ENCODE results near the gene POC1B. TPM values are rescaled to one million over a fixed set of nuclear protein-coding genes. Genes with fewer than 3 reads are reported as not detected.
A peak's percentile ranks its signal among the peaks of the same experiment; 100 is the strongest.

The POC1B gene
- total RNA-seq, 2 donors from 2014 or later = 53.8 to 64.3 TPM

GRCh38 chr12:89414322-89414721 is 111.5 kb downstream of the POC1B start:
- DNase-seq (no peak), ATAC-seq (replicated peaks in 1 of 2) (no peak)
- no peak overlapping the region for H3K27ac Mint-ChIP-seq
- H3K4me1 Mint-ChIP-seq (ENCODE audit: low read depth) = no peaks in the 10 kb centered on the region
- no peak overlapping the region for H3K4me3 Mint-ChIP-seq
- H3K9me3 Mint-ChIP-seq = no peaks in the 10 kb centered on the region
- peaks cover 0 to 3% of the 10 kb centered on the region in 2 donors for H3K36me3 Mint-ChIP-seq (ENCODE audit: insufficient read depth in 2 of 2)
- no peaks in the 10 kb centered on the region for H3K27me3 Mint-ChIP-seq (ENCODE audit: low read depth)

DNA sequence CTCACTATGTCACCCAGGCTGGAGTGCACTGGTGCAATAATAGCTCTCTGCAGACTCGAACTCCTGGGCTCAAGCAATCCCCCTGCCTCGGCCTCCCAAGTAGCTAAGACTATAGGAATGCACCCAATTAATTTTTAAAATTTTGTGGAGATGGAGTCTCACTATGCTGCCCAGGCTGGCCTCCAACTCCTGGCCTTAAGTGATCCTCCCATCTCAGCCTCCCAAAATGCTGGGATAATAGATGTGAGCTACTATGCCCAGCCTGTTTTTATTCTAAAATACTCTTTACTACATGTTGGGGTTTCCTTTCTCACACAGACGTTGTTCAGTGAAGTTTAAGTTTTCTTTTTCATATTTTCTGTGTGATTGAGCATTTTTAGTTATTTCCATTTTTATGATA is 112.6 kb downstream of the POC1B start:
- H3K27me3 Mint-ChIP-seq (ENCODE audit: low read depth) = no peaks in the 10 kb centered on the region
- H3K36me3 Mint-ChIP-seq (ENCODE audit: insufficient read depth in 2 of 2) = no peaks in the 10 kb centered on the region
- no peak overlapping the region for H3K4me3 Mint-ChIP-seq
- ATAC-seq (replicated peaks in 1 of 2) = no peak
- no peaks in the 10 kb centered on the region for H3K4me1 Mint-ChIP-seq (ENCODE audit: low read depth)
- no peak for DNase-seq
- no peak overlapping the region for H3K27ac Mint-ChIP-seq
- H3K9me3 Mint-ChIP-seq = no peaks in the 10 kb centered on the region

DNA sequence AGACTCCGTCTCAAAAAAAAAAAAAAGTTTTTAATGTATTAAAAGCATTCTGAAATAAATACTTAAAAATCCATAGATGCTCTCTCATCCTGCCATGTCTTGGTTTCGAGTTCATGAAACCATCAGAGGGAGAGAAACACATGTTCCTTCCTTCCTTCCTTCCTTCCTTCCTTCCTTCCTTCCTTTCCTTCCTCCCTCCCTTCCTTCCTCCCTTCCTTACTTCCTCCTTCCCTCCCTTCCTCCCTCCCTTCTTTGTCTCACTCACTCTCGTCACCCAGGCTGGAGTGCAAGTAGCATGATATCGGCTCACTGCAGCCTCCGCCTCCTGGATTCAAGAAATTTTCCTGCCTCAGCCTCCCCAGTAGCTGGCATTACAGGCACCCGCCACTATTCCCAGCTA is 113.2 kb downstream of the POC1B start:
- ATAC-seq (replicated peaks in 1 of 2) (no peak), DNase-seq (no peak)
- H3K27ac Mint-ChIP-seq = no peak overlapping the region
- H3K4me3 Mint-ChIP-seq = no peak overlapping the region
- H3K36me3 Mint-ChIP-seq (ENCODE audit: insufficient read depth in 2 of 2) = no peaks in the 10 kb centered on the region
- no peaks in the 10 kb centered on the region for H3K4me1 Mint-ChIP-seq (ENCODE audit: low read depth)
- no peaks in the 10 kb centered on the region for H3K9me3 Mint-ChIP-seq
- H3K27me3 Mint-ChIP-seq (ENCODE audit: low read depth) = no peaks in the 10 kb centered on the region

- Mint-ChIP-seq H3K27ac (no peak overlapping the region), H3K4me3 (no peak overlapping the region), H3K27me3 (ENCODE audit: low read depth) (no peaks in the 10 kb centered on the region), H3K4me1 (ENCODE audit: low read depth) (no peaks in the 10 kb centered on the region), H3K9me3 (no peaks in the 10 kb centered on the region), H3K36me3 (ENCODE audit: insufficient read depth in 2 of 2) (no peaks in the 10 kb centered on the region)
- no peak for DNase-seq
- no peak for ATAC-seq (replicated peaks in 1 of 2)
Measured at GRCh38 chr12:89411846-89412245, 114.0 kb downstream of the POC1B start.

- H3K4me3 Mint-ChIP-seq = no peak overlapping the region
- H3K4me1 Mint-ChIP-seq (ENCODE audit: low read depth) = no peaks in the 10 kb centered on the region
- ATAC-seq (replicated peaks in 1 of 2) (no peak), DNase-seq (no peak)
- H3K27ac Mint-ChIP-seq = no peak overlapping the region
- H3K9me3 Mint-ChIP-seq = no peaks in the 10 kb centered on the region
- H3K36me3 Mint-ChIP-seq (ENCODE audit: insufficient read depth in 2 of 2) = no peaks in the 10 kb centered on the region
- H3K27me3 Mint-ChIP-seq (ENCODE audit: low read depth) = no peaks in the 10 kb centered on the region
Measured at GRCh38 chr12:89411234-89411633, 114.6 kb downstream of the POC1B start.

GRCh38 chr12:89405626-89406345 is 120.1 kb downstream of the POC1B start:
- ATAC-seq (replicated peaks in 1 of 2) (no peak), DNase-seq (no peak)
- no peaks in the 10 kb centered on the region for H3K36me3 Mint-ChIP-seq (ENCODE audit: insufficient read depth in 2 of 2)
- no peaks in the 10 kb centered on the region for H3K9me3 Mint-ChIP-seq
- no peak overlapping the region for H3K4me3 Mint-ChIP-seq
- H3K27ac Mint-ChIP-seq = no peak overlapping the region
- no peaks in the 10 kb centered on the region for H3K27me3 Mint-ChIP-seq (ENCODE audit: low read depth)
- H3K4me1 Mint-ChIP-seq (ENCODE audit: low read depth) = no peaks in the 10 kb centered on the region

DNA sequence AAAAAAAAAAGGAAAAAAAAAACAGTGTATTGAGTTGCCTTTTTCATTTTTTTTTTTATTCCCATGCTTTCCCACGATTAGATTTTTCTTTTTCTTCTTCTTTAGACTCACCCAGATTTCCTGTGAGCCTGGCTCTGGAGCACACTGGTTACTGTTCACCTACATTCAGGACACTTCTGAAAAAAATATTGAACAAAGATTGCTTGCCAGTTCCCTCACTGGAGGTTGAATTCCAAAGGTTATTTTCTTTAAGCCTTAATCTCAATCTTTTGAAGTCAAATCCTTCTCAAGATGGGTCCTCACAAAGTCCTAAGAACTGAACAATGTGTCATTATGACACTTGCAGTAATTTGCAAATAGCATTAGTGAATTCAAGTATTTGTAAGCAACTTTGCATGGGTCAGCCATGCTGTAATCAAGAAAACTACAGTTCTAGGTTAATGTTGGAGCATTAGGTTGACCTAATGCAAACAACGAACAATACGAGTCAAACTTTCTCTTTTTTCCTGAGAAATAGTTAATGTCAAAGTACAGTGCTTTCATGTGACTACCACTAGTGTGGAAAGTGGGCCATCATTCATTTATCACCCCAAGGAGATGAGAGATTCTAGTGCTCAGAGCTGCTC is 124.3 kb downstream of the POC1B start:
- Mint-ChIP-seq H3K36me3 (ENCODE audit: insufficient read depth in 2 of 2) (no peaks in the 10 kb centered on the region), H3K9me3 (no peaks in the 10 kb centered on the region), H3K4me3 (no peak overlapping the region), H3K27me3 (ENCODE audit: low read depth) (no peaks in the 10 kb centered on the region), H3K4me1 (ENCODE audit: low read depth) (peaks cover 14% of the 10 kb centered on the region), H3K27ac (no peak overlapping the region)
- ATAC-seq (replicated peaks in 1 of 2) (no peak), DNase-seq (no peak)

GRCh38 chr12:89400415-89400814 is 125.4 kb downstream of the POC1B start:
- no peak overlapping the region for H3K27ac Mint-ChIP-seq
- H3K9me3 Mint-ChIP-seq = no peaks in the 10 kb centered on the region
- peaks cover 14% of the 10 kb centered on the region for H3K4me1 Mint-ChIP-seq (ENCODE audit: low read depth)
- no peak overlapping the region for H3K4me3 Mint-ChIP-seq
- peaks cover 0 to 2% of the 10 kb centered on the region in 2 donors for H3K36me3 Mint-ChIP-seq (ENCODE audit: insufficient read depth in 2 of 2)
- DNase-seq (no peak), ATAC-seq (replicated peaks in 1 of 2) (no peak)
- H3K27me3 Mint-ChIP-seq (ENCODE audit: low read depth) = no peaks in the 10 kb centered on the region

DNA sequence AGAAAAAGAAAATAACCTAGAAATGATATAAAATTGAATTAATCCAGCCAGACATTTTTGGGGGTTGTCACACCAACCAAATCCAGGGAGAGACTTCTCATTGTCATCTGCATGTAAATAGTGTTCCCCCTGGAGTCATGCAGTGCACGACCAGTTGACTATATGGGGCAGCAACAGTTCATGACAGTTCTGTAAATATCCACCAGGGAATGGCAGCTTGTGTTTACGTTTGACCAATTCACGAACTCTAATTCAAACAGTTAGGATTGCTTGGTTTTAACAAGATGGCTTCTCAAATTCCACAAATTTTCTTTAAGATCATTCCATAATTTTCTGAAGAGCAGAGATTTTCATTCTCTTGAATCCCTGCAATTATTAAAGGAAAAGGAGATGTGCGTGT is 130.1 kb downstream of the POC1B start:
- Mint-ChIP-seq H3K27me3 (ENCODE audit: low read depth) (no peaks in the 10 kb centered on the region), H3K36me3 (ENCODE audit: insufficient read depth in 2 of 2) (peaks cover 0 to 3% of the 10 kb centered on the region in 2 donors), H3K4me3 (no peak overlapping the region), H3K27ac (peak overlapping the region; percentile 17), H3K9me3 (peaks cover 0 to 2% of the 10 kb centered on the region in 2 donors), H3K4me1 (ENCODE audit: low read depth) (peaks cover 28% of the 10 kb centered on the region)
- no peak for ATAC-seq (replicated peaks in 1 of 2)
- no peak for DNase-seq

- no peak for ATAC-seq (replicated peaks in 1 of 2)
Measured at GRCh38 chr12:89393551-89394121, 132.2 kb downstream of the POC1B start.

DNA sequence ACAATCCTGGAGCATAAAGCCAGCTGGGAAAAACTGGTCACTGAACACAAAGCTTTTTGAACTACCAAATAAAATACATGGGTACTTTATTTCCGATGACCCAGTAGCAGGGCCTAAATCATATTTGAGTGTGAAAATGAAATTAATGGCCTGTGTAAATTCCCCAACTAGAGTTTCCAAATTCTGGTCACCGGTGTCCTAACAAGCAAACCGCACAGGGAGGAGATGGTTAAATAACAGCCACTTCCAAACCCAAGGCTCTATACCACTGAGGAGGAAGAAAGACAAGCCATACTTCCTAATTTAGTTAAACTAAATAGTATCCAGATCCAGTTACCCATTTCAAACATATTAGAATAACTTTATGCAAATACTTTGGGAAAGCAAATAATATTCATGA is 133.5 kb downstream of the POC1B start:
- no peak for DNase-seq
- no peaks in the 10 kb centered on the region for H3K27me3 Mint-ChIP-seq (ENCODE audit: low read depth)
- H3K4me3 Mint-ChIP-seq = no peak overlapping the region
- peaks cover 26% of the 10 kb centered on the region for H3K4me1 Mint-ChIP-seq (ENCODE audit: low read depth)
- H3K27ac Mint-ChIP-seq = no peak overlapping the region
- peaks cover 0 to 3% of the 10 kb centered on the region in 2 donors for H3K36me3 Mint-ChIP-seq (ENCODE audit: insufficient read depth in 2 of 2)
- ATAC-seq (replicated peaks in 1 of 2) = no peak
- H3K9me3 Mint-ChIP-seq = peaks cover 0 to 2% of the 10 kb centered on the region in 2 donors

More at GRCh38 chr12:89393551-89394121, 132.2 kb downstream of the POC1B start:
- no peak for DNase-seq
- H3K27ac Mint-ChIP-seq = no peak overlapping the region
- no peaks in the 10 kb centered on the region for H3K27me3 Mint-ChIP-seq (ENCODE audit: low read depth)
- H3K9me3 Mint-ChIP-seq = peaks cover 0 to 2% of the 10 kb centered on the region in 2 donors
- H3K4me1 Mint-ChIP-seq (ENCODE audit: low read depth) = peaks cover 38% of the 10 kb centered on the region
- no peak overlapping the region for H3K4me3 Mint-ChIP-seq
- peaks cover 0 to 3% of the 10 kb centered on the region in 2 donors for H3K36me3 Mint-ChIP-seq (ENCODE audit: insufficient read depth in 2 of 2)

- H3K9me3 Mint-ChIP-seq = peaks cover 0 to 2% of the 10 kb centered on the region in 2 donors
- ATAC-seq (replicated peaks in 1 of 2) = no peak
- DNase-seq = no peak
- H3K4me3 Mint-ChIP-seq = no peak overlapping the region
- no peak overlapping the region for H3K27ac Mint-ChIP-seq
- H3K4me1 Mint-ChIP-seq (ENCODE audit: low read depth) = peaks cover 26% of the 10 kb centered on the region
- H3K27me3 Mint-ChIP-seq (ENCODE audit: low read depth) = no peaks in the 10 kb centered on the region
- peaks cover 0 to 3% of the 10 kb centered on the region in 2 donors for H3K36me3 Mint-ChIP-seq (ENCODE audit: insufficient read depth in 2 of 2)
Measured at GRCh38 chr12:89391726-89392336, 134.0 kb downstream of the POC1B start.
